ENCODE data around the gene ADGRL1.
"Not testable (repeated sequence)": the region's sequence is repeated elsewhere in the genome, so short reads cannot be mapped to it uniquely, and the experiment has no call there.

The ADGRL1 gene

GRCh38 chr19:14205452-14206287 lies at the start of gene ADGRL1:
ADGRL1 (minus strand) TSS chr19:14206169; CDS start chr19:14183602, 22,567 bp downstream.
- not testable (repeated sequence) for DNase-seq (ENCODE audit: low read depth in 2 of 2)

GRCh38 chr19:14255316-14255715 lies 49.3 kb upstream of the ADGRL1 start:
- DNase-seq (ENCODE audit: low read depth in 2 of 2): not testable (repeated sequence)

DNA sequence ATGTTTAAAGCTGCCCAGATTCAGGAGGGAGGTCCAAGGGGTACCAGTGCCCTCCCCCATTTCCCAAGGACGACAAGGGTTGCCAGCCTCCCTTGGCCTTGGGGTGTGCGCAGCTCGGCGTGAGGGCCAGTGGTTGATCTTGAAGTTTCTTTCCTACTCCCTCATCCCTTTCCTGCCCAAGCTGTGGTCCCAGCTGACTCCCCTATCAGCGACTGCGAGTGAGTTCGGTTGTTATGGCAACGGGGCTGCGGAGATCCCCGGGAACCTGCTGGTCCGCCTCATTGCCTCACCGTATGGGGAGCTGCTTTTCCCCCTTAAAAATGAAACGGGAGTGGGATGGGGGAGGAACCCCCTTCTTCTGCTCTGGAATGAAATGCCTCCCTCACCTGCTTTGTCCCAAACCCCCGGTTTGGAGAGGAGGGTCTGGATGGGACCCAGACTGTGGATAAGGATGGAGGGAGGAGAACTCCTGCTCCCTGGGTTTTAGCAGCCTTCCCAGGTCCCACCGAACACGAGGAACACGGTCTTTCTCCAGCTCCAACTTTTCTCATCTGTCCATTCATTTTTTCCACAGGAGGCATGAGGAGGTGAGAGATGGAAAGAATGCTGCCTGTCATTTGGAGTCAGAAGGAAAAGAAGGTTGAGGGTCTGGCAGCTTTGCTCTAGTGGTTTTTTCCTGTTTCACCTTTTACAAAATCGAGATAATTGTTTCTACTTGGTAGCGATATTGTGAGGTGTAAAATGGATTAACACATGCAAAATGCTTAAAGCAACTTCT lies 48.0 kb upstream of the ADGRL1 start:
- DNase-seq (ENCODE audit: low read depth in 2 of 2): not testable (repeated sequence)

DNA sequence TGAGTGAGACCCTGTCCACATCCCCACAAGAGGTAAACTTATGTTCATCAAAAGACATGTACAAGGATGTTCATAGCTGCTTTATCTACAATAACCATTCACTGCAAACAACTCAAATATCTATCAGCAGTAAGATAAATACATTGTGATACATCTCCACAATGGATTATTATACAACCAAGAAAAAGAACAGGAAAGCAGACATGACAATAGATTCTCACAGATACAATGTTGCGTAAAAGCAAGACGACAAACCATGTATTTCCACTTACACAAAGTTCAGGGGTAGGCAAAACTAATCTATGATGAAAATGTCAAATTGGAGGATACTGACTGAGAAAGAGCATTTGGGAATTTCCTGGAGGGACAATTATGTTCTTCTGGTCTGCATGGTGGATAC lies 46.2 kb upstream of the ADGRL1 start:
- not testable (repeated sequence) for DNase-seq (ENCODE audit: low read depth in 2 of 2)

GRCh38 chr19:14250870-14251269 lies 44.9 kb upstream of the ADGRL1 start:
- no peak for DNase-seq (ENCODE audit: low read depth in 2 of 2)

- DNase-seq (ENCODE audit: low read depth in 2 of 2): not testable (repeated sequence)
Measured at GRCh38 chr19:14250315-14250714, 44.3 kb upstream of the ADGRL1 start.

GRCh38 chr19:14249891-14250290 lies 43.9 kb upstream of the ADGRL1 start:
- DNase-seq (ENCODE audit: low read depth in 2 of 2): not testable (repeated sequence)

- DNase-seq (ENCODE audit: low read depth in 2 of 2): not testable (repeated sequence)
Measured at GRCh38 chr19:14249012-14249754, 43.2 kb upstream of the ADGRL1 start.

- DNase-seq (ENCODE audit: low read depth in 2 of 2): peak; percentile 51 to 53
Measured at GRCh38 chr19:14248578-14249011, 42.6 kb upstream of the ADGRL1 start.

GRCh38 chr19:14247548-14248471 lies 41.8 kb upstream of the ADGRL1 start:
- not testable (repeated sequence) for DNase-seq (ENCODE audit: low read depth in 2 of 2)

- not testable (repeated sequence) for DNase-seq (ENCODE audit: low read depth in 2 of 2)
Measured at GRCh38 chr19:14247205-14247547, 41.2 kb upstream of the ADGRL1 start.

DNA sequence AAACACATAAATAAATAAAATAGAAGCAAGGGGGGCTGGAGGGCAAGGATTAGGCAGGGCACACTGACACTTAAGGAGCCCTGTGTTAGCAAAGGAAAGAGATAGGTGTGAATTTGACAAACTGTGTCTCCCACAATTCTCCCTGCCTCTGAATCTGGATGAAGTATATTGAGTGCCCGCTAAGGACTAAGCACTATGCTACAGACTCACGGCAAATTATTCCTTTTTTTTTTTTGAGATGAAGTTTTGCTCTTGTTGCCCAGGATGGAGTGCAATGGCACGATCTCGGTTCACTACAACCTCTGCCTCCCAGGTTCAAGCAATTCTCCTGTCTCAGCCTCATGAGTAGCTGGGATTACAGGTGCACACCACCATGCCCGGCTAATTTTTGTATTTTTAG lies 38.4 kb upstream of the ADGRL1 start:
- DNase-seq (ENCODE audit: low read depth in 2 of 2): not testable (repeated sequence)

DNA sequence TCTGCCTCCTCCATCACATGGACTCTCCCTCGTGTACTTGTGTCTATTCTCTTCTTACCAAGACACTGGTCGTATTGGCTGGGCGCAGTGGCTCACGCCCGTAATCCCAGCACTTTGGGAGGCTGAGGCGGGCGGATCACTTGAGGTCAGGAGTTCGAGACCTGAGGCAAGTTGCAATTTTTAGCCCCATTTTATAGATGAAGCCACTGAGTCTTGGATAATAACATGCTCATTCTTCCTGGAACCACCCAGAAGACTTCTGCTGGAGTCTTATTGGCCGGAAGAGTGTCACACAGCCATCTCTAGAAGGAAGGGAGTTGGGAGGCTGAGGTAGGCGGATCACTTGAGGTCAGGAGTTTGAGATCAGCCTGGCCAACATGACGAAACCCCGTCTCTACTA lies 37.7 kb upstream of the ADGRL1 start:
- not testable (repeated sequence) for DNase-seq (ENCODE audit: low read depth in 2 of 2)

GRCh38 chr19:14237014-14237941 lies 31.3 kb upstream of the ADGRL1 start:
- no peak for DNase-seq (ENCODE audit: low read depth in 2 of 2)

- not testable (repeated sequence) for DNase-seq (ENCODE audit: low read depth in 2 of 2)
Measured at GRCh38 chr19:14232945-14233344, 27.0 kb upstream of the ADGRL1 start.

GRCh38 chr19:14228446-14229071 lies 22.6 kb upstream of the ADGRL1 start:
- peak; percentile 33 to 45 for DNase-seq (ENCODE audit: low read depth in 2 of 2)

- DNase-seq (ENCODE audit: low read depth in 2 of 2): not testable (repeated sequence)
Measured at GRCh38 chr19:14226498-14226897, 20.5 kb upstream of the ADGRL1 start.

DNA sequence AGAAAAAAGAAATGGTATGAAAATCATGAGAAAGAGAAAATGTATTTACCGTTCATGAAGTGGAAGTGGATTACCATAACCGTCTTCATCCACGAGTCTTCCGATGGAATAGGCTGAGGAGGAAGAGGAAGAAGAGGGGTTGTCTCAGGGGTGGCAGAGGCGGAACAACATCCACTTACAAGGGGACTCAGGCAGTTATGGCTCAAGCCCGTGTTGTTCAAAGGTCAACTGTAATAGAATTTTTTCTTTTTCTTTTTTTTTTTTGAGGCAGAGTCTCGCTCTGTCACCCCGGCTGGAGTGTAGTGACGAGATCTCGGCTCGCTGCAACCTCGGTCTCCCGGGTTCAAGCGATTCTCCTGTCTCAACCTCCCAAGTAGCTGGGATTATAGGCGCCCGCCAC lies 16.9 kb upstream of the ADGRL1 start:
- DNase-seq (ENCODE audit: low read depth in 2 of 2): no peak

GRCh38 chr19:14221345-14221744 lies 15.4 kb upstream of the ADGRL1 start:
- DNase-seq (ENCODE audit: low read depth in 2 of 2): not testable (repeated sequence)
